Camera-type eye (tissue), 1 donor: ENCODE data around the gene IL17A. TPM values are rescaled to one million over a fixed set of nuclear protein-coding genes. Genes with fewer than 3 reads are reported as not detected.

Experiments
- total RNA-seq: library from RNA; depleted of rRNA; stranded (reverse); fragments of >200 nt; gene quantifications from one replicate; pipeline ENCODE4 v1.2.3, GENCODE V29; 2014

IL17A gene
- total RNA-seq, result not detected

DNA sequence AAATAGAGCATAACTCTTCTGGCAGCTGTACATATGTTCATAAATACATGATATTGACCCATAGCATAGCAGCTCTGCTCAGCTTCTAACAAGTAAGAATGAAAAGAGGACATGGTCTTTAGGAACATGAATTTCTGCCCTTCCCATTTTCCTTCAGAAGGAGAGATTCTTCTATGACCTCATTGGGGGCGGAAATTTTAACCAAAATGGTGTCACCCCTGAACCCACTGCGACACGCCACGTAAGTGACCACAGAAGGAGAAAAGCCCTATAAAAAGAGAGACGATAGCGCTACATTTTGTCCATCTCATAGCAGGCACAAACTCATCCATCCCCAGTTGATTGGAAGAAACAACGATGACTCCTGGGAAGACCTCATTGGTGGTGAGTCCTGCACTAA lies at the start of gene IL17A:
Gene IL17A (plus strand): TSS at position 301 of the 400 bp plus-strand sequence. CDS start 57 bp downstream, at position 358.

Other genes starting within 250 kb of the IL17A start
- 0.66 TPM for gene PKHD1, start 98.8 kb upstream of the IL17A start, total RNA-seq
- gene IL17F, start 58.1 kb downstream of the IL17A start, total RNA-seq, result not detected
- gene MCM3, start 98.4 kb downstream of the IL17A start, total RNA-seq, result 63.8 TPM
- gene PAQR8, start 175.8 kb downstream of the IL17A start, total RNA-seq, result 24.4 TPM
- gene EFHC1, start 234.0 kb downstream of the IL17A start, total RNA-seq, result 77.2 TPM